Body of pancreas (tissue), 4 donors: ENCODE results near the gene SPOUT1. TPM values are rescaled to one million over a fixed set of nuclear protein-coding genes. Genes with fewer than 3 reads are reported as not detected.

Experiments used
- ATAC-seq: fragments of 150-250 bp; one replicate; pipeline ENCODE4 v1.9.1; 2016
- DNase-seq, 4 donors: peaks; one replicate each; pipeline ENCODE4 v3.0.0-alpha.2; 2019
- H3K27ac ChIP-seq, 4 donors: fragments of 200-600 bp; sonication (generic); 1 replicate in 3 of 4; 2 replicates in 1 of 4; pipeline versions ENCODE4 v1.5.1 to v1.6.1; 2016 to 2019; ENCODE audit warnings: mild to moderate bottlenecking in 1 of 4, mixed read lengths in 1 of 4, moderate library complexity in 1 of 4
- H3K27me3 ChIP-seq, 2 donors: fragments of 200-600 bp; sonication (generic); one replicate each; pipeline ENCODE4 v1.6.0; 2016; ENCODE audit warnings: mild to moderate bottlenecking in 1 of 2
- H3K36me3 ChIP-seq, 2 donors: fragments of 200-600 bp; sonication (generic); replicated peaks in 1 of 2; 2 replicates each; pipeline ENCODE4 v1.5.1; 2016; ENCODE audit warnings: low read depth in 2 of 2; ENCODE audit not compliant: insufficient read depth in 1 of 2
- H3K4me1 ChIP-seq: fragments of 200-600 bp; sonication (generic); one replicate; pipeline ENCODE4 v1.6.0; 2016
- H3K4me3 ChIP-seq, 2 donors: fragments of 200-600 bp; sonication (generic); 1 replicate in 1 of 2; 2 replicates in 1 of 2; pipeline ENCODE4 v1.5.1; 2016 to 2019
- H3K9me3 ChIP-seq, 3 donors: fragments of 200-600 bp; sonication (generic); 1 replicate in 2 of 3; 2 replicates in 1 of 3; pipeline ENCODE4 v1.5.1; 2016
- POLR2A ChIP-seq, 3 donors: fragments of 450-650 bp; IDR thresholded peaks; one replicate each; pipeline ENCODE4 v1.6.1; 2016; ENCODE audit warnings: antibody characterized with exemption in 3 of 3, mild to moderate bottlenecking in 2 of 3
- WGBS, 2 donors: methylation state at CpG; one replicate each; pipeline ENCODE4 v1.1.5; 2017; 5-methylcytosine and 5-hydroxymethylcytosine counted together
- intact Hi-C: fragments of 100-400 bp; cut with DNase I; formaldehyde crosslinking; loops from one replicate; pipeline ENCODE4 v1.15.1; 2023
- total RNA-seq, 2 donors: library from RNA; depleted of rRNA; stranded (reverse); fragments of >200 nt; gene quantifications; one replicate each; pipeline ENCODE4 v1.1.0, GENCODE V29; 2016
- TF ChIP-seq, protein P1 (sequence below), 7 experiments: fragments of 450-650 bp in 4 of 7; fragments of 200-600 bp in 3 of 7; sonication (generic) in 3 of 7; IDR thresholded peaks; one replicate each; pipeline ENCODE4 v1.5.1; 2016 to 2019; ENCODE audit warnings: antibody characterized with exemption in 7 of 7

SPOUT1 gene
- total RNA-seq, 2 donors from 2014 or later = 16.2 to 16.3 TPM

DNA sequence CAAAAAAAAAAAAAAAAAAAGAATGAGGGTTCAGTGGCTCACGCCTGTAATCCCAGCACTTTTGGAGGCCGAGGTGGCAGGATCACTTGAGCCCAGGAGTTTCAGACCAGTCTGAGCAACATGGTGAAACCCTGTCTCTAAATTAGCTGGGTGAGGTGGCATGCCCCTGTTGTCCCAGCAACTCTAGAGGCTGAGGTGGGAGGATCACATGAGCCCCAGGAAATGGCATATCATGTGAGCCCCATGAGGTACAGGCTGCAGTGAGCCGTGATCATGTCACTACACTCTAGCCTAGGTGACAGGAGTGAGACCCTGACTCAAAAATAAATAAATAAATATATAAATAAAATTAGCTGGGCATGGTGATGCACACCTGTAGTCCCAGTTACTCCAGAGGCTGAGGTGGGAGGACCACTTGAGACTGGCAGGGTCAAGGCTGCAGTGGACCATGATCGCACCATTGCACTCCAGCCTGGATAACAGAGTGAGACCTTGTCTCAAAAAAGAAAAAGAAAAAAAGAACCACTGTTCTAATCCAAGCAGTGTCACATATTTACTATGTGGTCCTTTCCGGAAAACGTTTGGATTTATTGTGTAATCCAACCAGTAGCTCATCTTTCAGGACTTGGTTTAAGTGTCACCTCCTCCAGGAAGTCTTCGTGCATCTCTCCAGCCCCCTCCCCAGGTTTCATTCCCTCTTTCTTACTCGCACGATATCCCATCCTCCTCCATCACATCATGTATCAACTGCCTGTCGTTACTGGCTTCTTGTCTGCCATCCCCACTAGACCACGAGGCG lies 12.3 kb upstream of the SPOUT1 start:
- no peak for DNase-seq
- no peaks in the 10 kb centered on the region for H3K27me3 ChIP-seq
- 84 to 85% methylated on average over 12 of the region's 12 CpGs for WGBS, 2 donors

DNA sequence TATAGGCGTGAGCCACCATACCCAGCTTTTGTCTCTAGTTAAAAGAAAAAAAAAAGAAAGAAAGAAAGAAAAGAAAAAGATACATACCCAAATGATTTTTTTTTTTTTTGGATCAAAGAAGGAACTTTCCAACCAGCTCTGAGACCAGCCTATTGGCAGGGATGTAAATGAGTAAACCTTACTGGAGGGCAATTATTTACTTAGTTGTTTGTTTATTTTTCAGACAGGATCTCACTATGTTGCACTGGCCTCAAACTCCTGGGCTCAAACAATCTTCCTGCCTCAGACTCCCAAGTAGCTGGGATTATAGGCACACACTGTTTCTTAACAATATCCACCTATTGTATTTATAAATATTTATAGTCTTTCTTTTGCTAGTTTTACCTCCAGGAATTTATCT lies 10.9 kb upstream of the SPOUT1 start:
- no peak overlapping the region for H3K4me3 ChIP-seq

More for the DNA sequence above, 12.3 kb upstream of the SPOUT1 start:
- no peak for TF ChIP-seq POLR2A (IDR thresholded peaks at IDR 0.05)
- TF ChIP-seq, protein P1, sequence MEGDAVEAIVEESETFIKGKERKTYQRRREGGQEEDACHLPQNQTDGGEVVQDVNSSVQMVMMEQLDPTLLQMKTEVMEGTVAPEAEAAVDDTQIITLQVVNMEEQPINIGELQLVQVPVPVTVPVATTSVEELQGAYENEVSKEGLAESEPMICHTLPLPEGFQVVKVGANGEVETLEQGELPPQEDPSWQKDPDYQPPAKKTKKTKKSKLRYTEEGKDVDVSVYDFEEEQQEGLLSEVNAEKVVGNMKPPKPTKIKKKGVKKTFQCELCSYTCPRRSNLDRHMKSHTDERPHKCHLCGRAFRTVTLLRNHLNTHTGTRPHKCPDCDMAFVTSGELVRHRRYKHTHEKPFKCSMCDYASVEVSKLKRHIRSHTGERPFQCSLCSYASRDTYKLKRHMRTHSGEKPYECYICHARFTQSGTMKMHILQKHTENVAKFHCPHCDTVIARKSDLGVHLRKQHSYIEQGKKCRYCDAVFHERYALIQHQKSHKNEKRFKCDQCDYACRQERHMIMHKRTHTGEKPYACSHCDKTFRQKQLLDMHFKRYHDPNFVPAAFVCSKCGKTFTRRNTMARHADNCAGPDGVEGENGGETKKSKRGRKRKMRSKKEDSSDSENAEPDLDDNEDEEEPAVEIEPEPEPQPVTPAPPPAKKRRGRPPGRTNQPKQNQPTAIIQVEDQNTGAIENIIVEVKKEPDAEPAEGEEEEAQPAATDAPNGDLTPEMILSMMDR (IDR thresholded peaks at IDR 0.05) = no peak
- H3K4me1 ChIP-seq = peaks cover 12% of the 10 kb centered on the region
- intact Hi-C loops = no loop called here
- H3K36me3 ChIP-seq = no peaks in the 10 kb centered on the region
- H3K9me3 ChIP-seq = no peaks in the 10 kb centered on the region
- no peak overlapping the region for H3K4me3 ChIP-seq
- H3K27ac ChIP-seq = no peak overlapping the region
- no peak for ATAC-seq

DNA sequence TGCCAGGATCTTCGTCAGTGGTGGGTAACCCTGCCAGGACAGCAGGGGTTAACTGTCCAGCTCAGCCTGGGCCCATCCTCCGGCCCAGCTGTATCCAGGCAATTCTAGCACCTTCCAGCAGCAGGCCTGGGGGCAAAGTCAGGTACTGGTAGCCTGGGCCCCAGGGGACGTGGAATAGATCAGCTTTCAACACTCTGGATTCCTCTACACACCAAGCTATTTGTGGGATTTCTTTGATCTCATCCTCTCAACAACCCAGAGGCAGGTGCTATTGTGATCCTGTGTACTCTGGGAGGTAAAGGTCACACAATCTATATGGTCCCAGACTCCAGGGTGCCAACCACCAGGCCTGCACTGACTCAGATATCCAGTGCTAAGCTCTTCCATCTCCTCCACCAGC lies 8.7 kb upstream of the SPOUT1 start:
- no peak overlapping the region for H3K4me3 ChIP-seq
- H3K27me3 ChIP-seq = no peaks in the 10 kb centered on the region
- DNase-seq (no peak), ATAC-seq (no peak)
- TF ChIP-seq POLR2A (IDR thresholded peaks at IDR 0.05) = no peak
- intact Hi-C loops = no loop called here
- H3K36me3 ChIP-seq = no peaks in the 10 kb centered on the region
- no peak overlapping the region for H3K27ac ChIP-seq
- 76% methylated on average over 3 of the region's 3 CpGs; no CpG with 5 or more reads in 1 of the 2 donors for WGBS, 2 donors
- H3K9me3 ChIP-seq = no peaks in the 10 kb centered on the region
- H3K4me1 ChIP-seq = no peaks in the 10 kb centered on the region

More for the DNA sequence above, 10.9 kb upstream of the SPOUT1 start:
- H3K4me1 ChIP-seq = peaks cover 3% of the 10 kb centered on the region
- no peak for TF ChIP-seq POLR2A (IDR thresholded peaks at IDR 0.05)
- TF ChIP-seq, protein P1 (IDR thresholded peaks at IDR 0.05) = no peak
- H3K27ac ChIP-seq = no peak overlapping the region
- no peaks in the 10 kb centered on the region for H3K9me3 ChIP-seq
- intact Hi-C loops = no loop called here
- H3K27me3 ChIP-seq = no peaks in the 10 kb centered on the region
- DNase-seq = no peak
- no peak for ATAC-seq
- 89 to 100% methylated on average over 1 of the region's 1 CpG for WGBS, 2 donors
- no peaks in the 10 kb centered on the region for H3K36me3 ChIP-seq

DNA sequence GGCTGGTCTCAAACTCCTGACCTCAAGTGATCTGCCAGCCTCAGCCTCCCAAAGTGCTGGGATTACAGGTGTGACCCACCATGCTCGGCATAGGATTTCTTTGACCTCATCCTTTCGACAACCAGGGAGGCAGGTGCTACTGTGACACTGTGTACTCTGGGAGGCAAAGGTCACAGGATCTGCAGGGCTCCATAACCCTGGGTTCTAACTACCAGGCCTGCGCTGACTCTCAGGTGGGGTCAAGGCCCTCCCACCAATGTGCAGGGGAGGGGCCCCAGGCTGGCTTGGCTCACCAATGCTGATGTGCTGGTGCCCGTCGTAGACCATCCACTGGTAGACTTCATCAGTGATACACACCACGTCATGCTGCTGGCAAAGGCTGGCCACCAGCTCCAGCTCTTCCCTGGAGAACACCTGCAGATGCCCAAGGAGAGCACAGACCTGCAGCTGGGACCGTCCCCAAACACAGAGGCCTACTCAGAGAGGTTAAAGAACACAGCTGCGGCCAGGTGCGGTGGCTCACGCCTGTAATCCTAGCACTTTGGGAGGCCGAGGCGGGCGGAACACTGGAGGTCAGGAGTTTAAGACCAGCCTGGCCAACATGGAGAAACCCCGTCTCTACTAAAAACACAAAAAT lies 7.0 kb upstream of the SPOUT1 start:
- Histone ChIP-seq H3K4me3 (no peak overlapping the region), H3K27ac (no peak overlapping the region), H3K36me3 (no peaks in the 10 kb centered on the region), H3K27me3 (no peaks in the 10 kb centered on the region), H3K9me3 (no peaks in the 10 kb centered on the region), H3K4me1 (no peaks in the 10 kb centered on the region)
- DNase-seq = no peak
- ATAC-seq = no peak
- no peak for TF ChIP-seq POLR2A (IDR thresholded peaks at IDR 0.05)
- TF ChIP-seq, protein P1 (IDR thresholded peaks at IDR 0.05) = no peak
- intact Hi-C loops = no loop called here
- 92 to 93% methylated on average over 11 to 14 of the region's 14 CpGs for WGBS, 2 donors

DNA sequence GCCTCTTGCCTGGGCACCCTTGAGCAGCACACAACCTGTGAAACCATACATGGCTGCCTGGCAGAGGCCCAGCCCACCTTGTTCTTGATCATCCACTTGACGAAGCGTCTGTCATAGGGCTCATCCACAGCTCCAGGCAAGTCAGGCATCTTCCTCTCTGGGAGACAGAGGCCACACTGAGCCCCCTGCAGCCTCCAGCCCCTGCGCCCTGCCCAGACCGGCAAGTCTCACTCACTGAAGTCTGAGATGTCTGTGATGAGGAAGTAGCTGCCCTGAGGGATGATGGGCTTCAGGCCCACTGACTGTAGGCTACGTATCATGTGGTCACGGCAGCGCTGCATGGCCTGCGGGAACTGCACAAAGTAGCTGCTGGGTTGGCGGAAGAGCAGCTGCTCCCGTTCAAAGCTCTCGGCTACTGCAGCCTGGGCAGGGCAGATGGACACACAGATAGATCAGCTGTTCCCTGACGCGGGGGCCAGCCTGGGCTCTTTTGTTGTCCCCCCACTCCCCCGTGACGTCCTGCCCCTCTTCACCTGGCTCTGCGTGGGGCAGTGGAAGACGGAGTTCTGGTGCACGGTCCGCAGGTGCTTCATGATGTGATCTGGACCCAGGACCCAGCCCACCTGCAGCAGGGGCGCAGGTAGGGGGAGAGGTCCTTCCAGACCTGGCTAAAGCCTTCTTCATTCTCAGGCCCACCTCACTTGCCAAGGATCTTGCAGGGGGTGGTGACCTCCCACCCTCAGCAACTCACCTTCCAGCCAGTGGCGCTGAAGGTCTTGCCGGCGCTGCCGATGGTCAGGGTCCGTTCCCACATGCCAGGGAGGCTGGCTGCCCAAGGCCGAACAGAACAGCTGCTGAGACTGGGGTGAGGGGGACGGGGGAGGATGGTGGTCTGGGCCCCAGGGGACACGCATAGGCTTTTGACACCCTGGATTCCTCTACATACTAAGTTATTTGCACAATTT lies 5.9 kb upstream of the SPOUT1 start:
- H3K4me1 ChIP-seq = no peaks in the 10 kb centered on the region
- TF ChIP-seq POLR2A (IDR thresholded peaks at IDR 0.05) = no peak
- TF ChIP-seq, protein P1 (IDR thresholded peaks at IDR 0.05) = no peak
- no peak overlapping the region for H3K4me3 ChIP-seq
- ATAC-seq (no peak), DNase-seq (no peak)
- H3K9me3 ChIP-seq = no peaks in the 10 kb centered on the region
- no peaks in the 10 kb centered on the region for H3K27me3 ChIP-seq
- WGBS, 2 donors = 88 to 92% methylated on average over 9 to 22 of the region's 28 CpGs
- intact Hi-C loops = no loop called here
- H3K27ac ChIP-seq = no peak overlapping the region
- H3K36me3 ChIP-seq = no peaks in the 10 kb centered on the region
